Measurements from ENCODE around the gene FXR2.

The FXR2 gene

DNA sequence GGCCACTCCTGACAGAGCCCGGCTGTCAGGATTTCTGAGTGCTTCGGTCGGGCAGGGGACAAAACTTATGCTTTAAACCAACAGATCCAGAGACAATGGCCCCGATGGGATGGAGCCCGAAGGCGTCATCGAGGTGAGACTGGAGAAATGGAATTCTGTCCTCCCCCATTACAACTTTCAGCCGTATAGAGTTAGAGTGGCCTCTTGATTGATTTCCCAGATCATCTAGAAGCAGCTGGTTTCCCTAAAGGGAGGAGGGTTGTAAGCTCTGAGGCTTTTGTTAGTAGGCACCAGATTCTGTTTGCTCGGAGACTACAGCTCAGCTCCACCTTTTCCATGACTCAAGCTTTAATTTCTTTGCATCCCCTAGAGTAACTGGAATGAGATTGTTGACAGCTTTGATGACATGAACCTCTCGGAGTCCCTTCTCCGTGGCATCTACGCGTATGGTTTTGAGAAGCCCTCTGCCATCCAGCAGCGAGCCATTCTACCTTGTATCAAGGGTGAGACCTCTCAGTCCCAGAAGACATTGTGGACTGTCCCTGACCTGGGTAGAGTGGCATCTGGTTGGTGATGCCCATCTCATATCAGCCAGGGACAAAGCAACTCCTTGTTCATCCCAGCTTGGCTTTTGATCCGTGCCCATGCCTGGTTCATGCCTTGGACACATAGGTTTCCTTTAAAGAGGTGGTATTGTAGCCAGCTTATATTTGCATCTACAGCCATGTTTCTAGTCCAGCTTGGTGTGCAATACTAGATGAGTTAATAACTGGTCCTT is 40.3 kb downstream of the FXR2 start:
- H3K36me3 ChIP-seq (ENCODE audit: insufficient read depth, low read depth, low read length), result peaks cover 84% of the 10 kb centered on the region
- peaks cover 18% of the 10 kb centered on the region for H3K4me1 ChIP-seq (ENCODE audit: insufficient read depth, low read length)
- H3K27me3 ChIP-seq (ENCODE audit: insufficient read depth, low read length), result no peaks in the 10 kb centered on the region
- peak overlapping the region; percentile 98 for H3K4me3 ChIP-seq (ENCODE audit: low read length)
- no peaks in the 10 kb centered on the region for H3K9me3 ChIP-seq (ENCODE audit: insufficient read depth, low read depth, low read length)
- peak overlapping the region; percentile 76 for H3K27ac ChIP-seq (ENCODE audit: low read length)
- H3K9ac ChIP-seq (ENCODE audit: low read depth, low read length), result peak overlapping the region; percentile 99

DNA sequence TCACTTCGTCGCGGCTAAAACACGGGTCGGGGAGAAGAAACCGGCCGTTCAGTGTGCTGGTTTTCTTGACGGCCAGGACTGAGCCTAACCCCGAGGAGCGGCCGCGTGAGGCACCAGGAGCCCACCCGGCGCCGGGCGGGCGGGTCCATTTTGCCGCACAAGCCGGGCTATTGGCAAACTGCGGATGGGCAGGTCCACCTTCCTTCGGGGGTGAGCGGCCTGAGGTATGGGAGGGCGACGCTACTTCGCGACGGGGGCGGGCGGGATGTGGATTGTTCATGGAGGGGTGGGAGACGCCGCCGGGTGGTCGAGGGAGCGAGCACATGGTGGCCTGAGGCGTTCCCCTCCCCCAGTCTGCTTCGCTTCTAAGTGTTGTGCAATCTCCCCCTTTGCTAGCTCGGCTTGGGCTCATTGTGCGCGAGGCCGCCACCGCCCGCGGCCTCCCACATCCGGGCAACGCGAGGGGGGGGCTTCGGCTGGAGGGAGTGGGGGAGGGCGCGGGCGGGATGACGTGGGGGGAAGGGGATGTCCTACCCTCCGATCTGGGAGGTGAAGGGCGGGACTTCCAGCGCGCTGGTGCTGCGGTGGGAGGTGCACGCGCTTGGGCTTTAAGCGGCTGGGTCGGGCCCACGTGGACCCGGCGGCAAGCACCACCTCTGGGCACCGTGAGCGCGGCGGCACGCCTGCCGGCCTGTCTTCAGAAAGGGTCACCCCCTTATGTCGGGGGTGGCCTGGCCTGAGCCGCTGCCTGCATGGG is 41.2 kb downstream of the FXR2 start:
- H3K4me3 ChIP-seq (ENCODE audit: low read length), result peak overlapping the region; percentile 98
- peaks cover 18% of the 10 kb centered on the region for H3K4me1 ChIP-seq (ENCODE audit: insufficient read depth, low read length)
- H3K36me3 ChIP-seq (ENCODE audit: insufficient read depth, low read depth, low read length), result peaks cover 84% of the 10 kb centered on the region
- no peaks in the 10 kb centered on the region for H3K27me3 ChIP-seq (ENCODE audit: insufficient read depth, low read length)
- peak overlapping the region; percentile 76 for H3K27ac ChIP-seq (ENCODE audit: low read length)
- peak overlapping the region; percentile 99 for H3K9ac ChIP-seq (ENCODE audit: low read depth, low read length)
- no peaks in the 10 kb centered on the region for H3K9me3 ChIP-seq (ENCODE audit: insufficient read depth, low read depth, low read length)

DNA sequence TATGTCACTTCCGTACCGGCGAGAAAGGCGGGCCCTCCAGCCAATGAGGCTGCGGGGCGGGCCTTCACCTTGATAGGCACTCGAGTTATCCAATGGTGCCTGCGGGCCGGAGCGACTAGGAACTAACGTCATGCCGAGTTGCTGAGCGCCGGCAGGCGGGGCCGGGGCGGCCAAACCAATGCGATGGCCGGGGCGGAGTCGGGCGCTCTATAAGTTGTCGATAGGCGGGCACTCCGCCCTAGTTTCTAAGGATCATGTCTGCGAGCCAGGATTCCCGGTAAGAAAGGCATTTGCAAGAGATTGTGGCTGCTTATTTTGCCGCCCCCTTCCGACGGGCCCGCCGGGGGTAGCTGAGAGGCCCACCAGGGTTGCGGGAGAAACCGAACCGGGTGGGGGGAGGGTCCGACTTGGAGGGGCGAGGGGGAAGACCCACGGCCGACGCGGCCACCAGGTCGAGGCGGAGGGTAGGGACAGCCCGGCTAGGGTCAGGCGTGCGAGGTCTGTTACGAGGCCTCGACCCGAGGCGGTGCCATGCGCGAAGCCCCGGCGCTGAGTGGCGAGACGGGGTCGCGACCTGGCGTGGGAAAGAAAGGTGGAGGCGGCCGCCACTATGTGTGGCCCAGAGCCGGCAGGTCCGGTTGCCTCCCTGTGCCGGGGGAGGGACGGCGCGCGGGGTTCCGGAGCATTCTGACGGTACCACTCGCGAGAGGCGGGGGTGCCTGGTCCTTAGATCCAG is 41.9 kb downstream of the FXR2 start:
- Histone ChIP-seq H3K4me3 (ENCODE audit: low read length) (peak overlapping the region; percentile 98), H3K36me3 (ENCODE audit: insufficient read depth, low read depth, low read length) (peaks cover 79% of the 10 kb centered on the region), H3K4me1 (ENCODE audit: insufficient read depth, low read length) (peaks cover 18% of the 10 kb centered on the region), H3K27me3 (ENCODE audit: insufficient read depth, low read length) (no peaks in the 10 kb centered on the region), H3K9ac (ENCODE audit: low read depth, low read length) (peak overlapping the region; percentile 99), H3K9me3 (ENCODE audit: insufficient read depth, low read depth, low read length) (no peaks in the 10 kb centered on the region), H3K27ac (ENCODE audit: low read length) (peak overlapping the region; percentile 76)

DNA sequence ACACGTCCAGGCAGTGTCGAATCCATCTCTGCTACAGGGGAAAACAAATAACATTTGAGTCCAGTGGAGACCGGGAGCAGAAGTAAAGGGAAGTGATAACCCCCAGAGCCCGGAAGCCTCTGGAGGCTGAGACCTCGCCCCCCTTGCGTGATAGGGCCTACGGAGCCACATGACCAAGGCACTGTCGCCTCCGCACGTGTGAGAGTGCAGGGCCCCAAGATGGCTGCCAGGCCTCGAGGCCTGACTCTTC is 42.4 kb downstream of the FXR2 start:
- H3K9ac ChIP-seq (ENCODE audit: low read depth, low read length), result peak overlapping the region; percentile 84; the same call in 1 of the 2 replicates
- H3K36me3 ChIP-seq (ENCODE audit: insufficient read depth, low read depth, low read length), result peaks cover 79% of the 10 kb centered on the region
- H3K4me1 ChIP-seq (ENCODE audit: insufficient read depth, low read length), result peaks cover 18% of the 10 kb centered on the region
- H3K9me3 ChIP-seq (ENCODE audit: insufficient read depth, low read depth, low read length), result no peaks in the 10 kb centered on the region
- H3K27ac ChIP-seq (ENCODE audit: low read length), result peak overlapping the region; percentile 35
- H3K4me3 ChIP-seq (ENCODE audit: low read length), result peak overlapping the region; percentile 76
- no peaks in the 10 kb centered on the region for H3K27me3 ChIP-seq (ENCODE audit: insufficient read depth, low read length)

DNA sequence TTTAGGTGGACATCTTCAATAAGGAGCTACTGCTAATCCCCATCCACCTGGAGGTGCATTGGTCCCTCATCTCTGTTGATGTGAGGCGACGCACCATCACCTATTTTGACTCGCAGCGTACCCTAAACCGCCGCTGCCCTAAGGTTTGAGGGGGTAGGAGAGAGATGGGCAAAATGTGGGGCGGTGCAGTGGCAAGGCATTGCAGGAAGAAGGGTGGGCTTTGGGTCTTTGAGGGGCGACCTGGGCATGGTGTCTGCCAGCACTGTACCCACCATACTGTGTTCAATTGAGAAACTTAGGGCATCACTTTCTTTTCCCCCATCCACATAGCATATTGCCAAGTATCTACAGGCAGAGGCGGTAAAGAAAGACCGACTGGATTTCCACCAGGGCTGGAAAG is 44.3 kb downstream of the FXR2 start:
- Histone ChIP-seq H3K9me3 (ENCODE audit: insufficient read depth, low read depth, low read length) (no peaks in the 10 kb centered on the region), H3K4me3 (ENCODE audit: low read length) (no peak overlapping the region), H3K36me3 (ENCODE audit: insufficient read depth, low read depth, low read length) (peaks cover 78% of the 10 kb centered on the region), H3K27ac (ENCODE audit: low read length) (no peak overlapping the region), H3K27me3 (ENCODE audit: insufficient read depth, low read length) (no peaks in the 10 kb centered on the region), H3K9ac (ENCODE audit: low read depth, low read length) (no peak overlapping the region), H3K4me1 (ENCODE audit: insufficient read depth, low read length) (peaks cover 16% of the 10 kb centered on the region)

DNA sequence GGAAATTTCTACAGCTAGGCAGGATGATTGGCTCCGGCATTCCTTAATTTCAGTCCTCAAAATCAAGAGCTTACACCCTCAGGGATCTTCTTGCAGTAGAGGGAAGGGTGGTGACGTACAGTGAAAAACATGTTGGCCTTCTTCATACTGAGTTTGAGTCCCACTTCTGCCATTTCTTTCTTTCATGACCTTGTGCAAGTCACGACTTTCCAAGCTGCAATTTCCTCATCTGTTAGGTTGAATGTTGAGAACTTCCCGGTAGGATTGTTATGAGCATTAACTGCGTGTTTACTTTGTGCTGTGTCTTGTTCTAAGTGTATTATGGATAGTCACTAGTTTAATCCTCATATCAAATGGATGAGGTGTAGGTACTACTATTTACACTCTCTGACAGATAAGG is 45.1 kb downstream of the FXR2 start:
- no peak overlapping the region for H3K9ac ChIP-seq (ENCODE audit: low read depth, low read length)
- no peaks in the 10 kb centered on the region for H3K9me3 ChIP-seq (ENCODE audit: insufficient read depth, low read depth, low read length)
- H3K4me3 ChIP-seq (ENCODE audit: low read length), result no peak overlapping the region
- no peaks in the 10 kb centered on the region for H3K27me3 ChIP-seq (ENCODE audit: insufficient read depth, low read length)
- no peak overlapping the region for H3K27ac ChIP-seq (ENCODE audit: low read length)
- H3K4me1 ChIP-seq (ENCODE audit: insufficient read depth, low read length), result peaks cover 9% of the 10 kb centered on the region
- H3K36me3 ChIP-seq (ENCODE audit: insufficient read depth, low read depth, low read length), result peaks cover 78% of the 10 kb centered on the region

DNA sequence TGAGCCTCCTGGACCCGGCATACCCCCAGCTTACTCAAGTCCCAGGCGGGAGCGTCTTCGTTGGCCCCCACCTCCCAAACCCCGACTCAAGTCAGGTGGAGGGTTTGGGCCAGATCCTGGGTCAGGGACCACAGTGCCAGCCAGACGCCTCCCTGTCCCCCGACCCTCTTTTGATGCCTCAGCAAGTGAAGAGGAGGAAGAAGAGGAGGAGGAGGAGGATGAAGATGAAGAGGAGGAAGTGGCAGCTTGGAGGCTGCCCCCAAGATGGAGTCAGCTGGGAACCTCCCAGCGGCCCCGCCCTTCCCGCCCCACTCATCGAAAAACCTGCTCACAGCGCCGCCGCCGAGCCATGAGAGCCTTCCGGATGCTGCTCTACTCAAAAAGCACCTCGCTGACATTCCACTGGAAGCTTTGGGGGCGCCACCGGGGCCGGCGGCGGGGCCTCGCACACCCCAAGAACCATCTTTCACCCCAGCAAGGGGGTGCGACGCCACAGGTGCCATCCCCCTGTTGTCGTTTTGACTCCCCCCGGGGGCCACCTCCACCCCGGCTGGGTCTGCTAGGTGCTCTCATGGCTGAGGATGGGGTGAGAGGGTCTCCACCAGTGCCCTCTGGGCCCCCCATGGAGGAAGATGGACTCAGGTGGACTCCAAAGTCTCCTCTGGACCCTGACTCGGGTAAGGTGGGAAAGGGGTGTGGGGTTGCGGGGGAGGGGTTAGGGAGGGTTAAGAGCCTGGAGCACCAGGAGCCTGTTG is 51.4 kb downstream of the FXR2 start:
- peak overlapping the region; percentile 94; the same call in 1 of the 2 replicates for H3K4me3 ChIP-seq (ENCODE audit: low read length)
- no peaks in the 10 kb centered on the region for H3K27me3 ChIP-seq (ENCODE audit: insufficient read depth, low read length)
- H3K4me1 ChIP-seq (ENCODE audit: insufficient read depth, low read length), result peaks cover 23% of the 10 kb centered on the region
- H3K36me3 ChIP-seq (ENCODE audit: insufficient read depth, low read depth, low read length), result peaks cover 43% of the 10 kb centered on the region
- no peaks in the 10 kb centered on the region for H3K9me3 ChIP-seq (ENCODE audit: insufficient read depth, low read depth, low read length)
- no peak overlapping the region for H3K27ac ChIP-seq (ENCODE audit: low read length)
- peak overlapping the region; percentile 87; the same call in 1 of the 2 replicates for H3K9ac ChIP-seq (ENCODE audit: low read depth, low read length)

DNA sequence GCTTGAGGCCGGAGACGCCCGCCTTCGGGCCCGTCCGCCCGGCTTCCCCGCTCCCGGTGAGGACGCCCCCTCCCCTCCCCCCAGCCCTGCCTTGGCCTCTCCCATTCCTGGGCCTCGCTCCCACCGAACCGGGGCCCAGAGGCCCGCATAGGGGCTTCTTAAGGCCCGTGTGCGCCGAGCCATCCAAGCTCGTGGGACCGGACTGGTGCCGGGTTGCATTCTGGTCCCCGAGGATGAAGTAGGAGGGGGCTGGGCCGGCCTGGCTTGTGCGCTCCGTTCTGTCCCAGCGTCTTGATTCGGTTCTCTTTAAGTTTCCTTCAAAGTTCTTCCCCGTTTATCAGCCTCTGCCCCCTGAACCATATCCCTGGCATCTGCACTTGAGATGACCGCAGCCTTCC is 52.5 kb downstream of the FXR2 start:
- H3K27ac ChIP-seq (ENCODE audit: low read length), result peak overlapping the region; percentile 64
- H3K36me3 ChIP-seq (ENCODE audit: insufficient read depth, low read depth, low read length), result peaks cover 38% of the 10 kb centered on the region
- H3K4me3 ChIP-seq (ENCODE audit: low read length), result peak overlapping the region; percentile 94
- H3K27me3 ChIP-seq (ENCODE audit: insufficient read depth, low read length), result no peaks in the 10 kb centered on the region
- peak overlapping the region; percentile 87 for H3K9ac ChIP-seq (ENCODE audit: low read depth, low read length)
- no peaks in the 10 kb centered on the region for H3K9me3 ChIP-seq (ENCODE audit: insufficient read depth, low read depth, low read length)
- peaks cover 32% of the 10 kb centered on the region for H3K4me1 ChIP-seq (ENCODE audit: insufficient read depth, low read length)

DNA sequence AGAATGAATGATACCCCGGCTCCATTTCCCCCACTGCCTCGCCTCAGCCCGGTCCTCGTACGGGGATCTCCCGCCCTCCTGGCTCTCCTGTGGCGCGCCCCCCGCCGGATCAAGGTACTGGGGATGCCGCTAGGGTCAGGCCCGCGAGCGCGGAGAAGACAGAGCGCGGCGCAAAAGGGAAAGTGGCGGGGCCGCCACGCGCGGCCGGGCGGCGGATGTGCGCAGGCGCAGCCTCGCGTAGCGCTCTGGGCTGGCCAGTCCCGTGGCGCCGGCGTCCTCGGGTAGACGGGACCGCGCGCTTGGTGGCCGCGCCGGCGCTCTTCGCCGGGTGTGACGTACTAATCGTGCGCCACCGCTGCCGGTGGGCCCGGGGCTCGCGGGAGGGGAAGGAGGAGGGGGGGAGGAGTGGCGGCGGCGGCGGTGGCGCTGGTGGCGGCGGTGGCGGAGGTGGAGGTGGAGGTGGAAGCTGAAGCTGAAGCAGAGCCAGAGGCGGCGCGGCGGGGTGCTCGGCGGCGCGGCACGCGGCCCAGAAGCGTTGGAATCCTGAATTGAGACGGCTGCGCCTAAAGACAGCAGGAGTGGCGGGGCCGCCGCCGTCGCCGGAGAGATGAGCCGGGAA is 53.0 kb downstream of the FXR2 start, which contains the start of gene SENP3:
SENP3 (plus strand) TSS at position 331 of the 619 bp plus-strand sequence. CDS start 1,158 bp downstream, outside the sequence.
- peak within 1 kb of the TSS; percentile 64 for H3K27ac ChIP-seq (ENCODE audit: low read length)
- peaks cover 33% of the 10 kb centered on the region for H3K36me3 ChIP-seq (ENCODE audit: insufficient read depth, low read depth, low read length)
- peak within 1 kb of the TSS; percentile 91 for H3K9ac ChIP-seq (ENCODE audit: low read depth, low read length)
- H3K27me3 ChIP-seq (ENCODE audit: insufficient read depth, low read length), result no peaks in the 10 kb centered on the region
- no peaks in the 10 kb centered on the region for H3K9me3 ChIP-seq (ENCODE audit: insufficient read depth, low read depth, low read length)
- peak within 1 kb of the TSS; percentile 94 for H3K4me3 ChIP-seq (ENCODE audit: low read length)
- peaks cover 35% of the 10 kb centered on the region for H3K4me1 ChIP-seq (ENCODE audit: insufficient read depth, low read length)

DNA sequence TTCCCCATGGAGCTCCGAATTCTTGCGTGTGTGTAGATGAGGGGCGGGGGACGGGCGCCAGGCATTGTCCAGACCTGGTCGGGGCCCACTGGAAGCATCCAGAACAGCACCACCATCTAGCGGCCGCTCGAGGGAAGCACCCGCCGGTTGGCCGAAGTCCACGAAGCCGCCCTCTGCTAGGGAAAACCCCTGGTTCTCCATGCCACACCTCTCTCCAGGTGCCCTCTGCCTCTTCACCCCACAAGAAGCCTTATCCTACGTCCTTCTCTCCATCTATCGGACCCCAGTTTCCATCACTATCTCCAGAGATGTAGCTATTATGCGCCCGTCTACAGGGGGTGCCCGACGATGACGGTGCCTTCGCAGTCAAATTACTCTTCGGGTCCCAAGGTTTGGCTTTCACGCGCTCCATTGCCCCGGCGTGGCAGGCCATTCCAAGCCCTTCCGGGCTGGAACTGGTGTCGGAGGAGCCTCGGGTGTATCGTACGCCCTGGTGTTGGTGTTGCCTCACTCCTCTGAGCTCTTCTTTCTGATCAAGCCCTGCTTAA is 53.6 kb downstream of the FXR2 start:
- H3K27me3 ChIP-seq (ENCODE audit: insufficient read depth, low read length), result no peaks in the 10 kb centered on the region
- H3K4me3 ChIP-seq (ENCODE audit: low read length), result peak overlapping the region; percentile 94
- peak overlapping the region; percentile 91; the same call in 1 of the 2 replicates for H3K9ac ChIP-seq (ENCODE audit: low read depth, low read length)
- H3K9me3 ChIP-seq (ENCODE audit: insufficient read depth, low read depth, low read length), result no peaks in the 10 kb centered on the region
- H3K36me3 ChIP-seq (ENCODE audit: insufficient read depth, low read depth, low read length), result peaks cover 28% of the 10 kb centered on the region
- H3K4me1 ChIP-seq (ENCODE audit: insufficient read depth, low read length), result peaks cover 35% of the 10 kb centered on the region
- peak overlapping the region; percentile 64 for H3K27ac ChIP-seq (ENCODE audit: low read length)
